GM12875 (cell line): Measurements from ENCODE around the gene CCL4.
A peak's percentile ranks its signal among the peaks of the same experiment; 100 is the strongest.
"Not testable (repeated sequence)": the region's sequence is repeated elsewhere in the genome, so short reads cannot be mapped to it uniquely, and the experiment has no call there.

Experiments
- H3K4me3 ChIP-seq: one replicate; pipeline ENCODE4 v1.5.1; 2011; ENCODE audit warnings: low read depth, low read length, control low read depth
- CTCF ChIP-seq: IDR thresholded peaks from 2 replicates; pipeline ENCODE4 v1.5.1; 2011; ENCODE audit warnings: low read depth, mild to moderate bottlenecking, control low read depth, inconsistent platforms, low read length, moderate library complexity, borderline replicate concordance; ENCODE audit not compliant: insufficient read depth

CCL4 gene

DNA sequence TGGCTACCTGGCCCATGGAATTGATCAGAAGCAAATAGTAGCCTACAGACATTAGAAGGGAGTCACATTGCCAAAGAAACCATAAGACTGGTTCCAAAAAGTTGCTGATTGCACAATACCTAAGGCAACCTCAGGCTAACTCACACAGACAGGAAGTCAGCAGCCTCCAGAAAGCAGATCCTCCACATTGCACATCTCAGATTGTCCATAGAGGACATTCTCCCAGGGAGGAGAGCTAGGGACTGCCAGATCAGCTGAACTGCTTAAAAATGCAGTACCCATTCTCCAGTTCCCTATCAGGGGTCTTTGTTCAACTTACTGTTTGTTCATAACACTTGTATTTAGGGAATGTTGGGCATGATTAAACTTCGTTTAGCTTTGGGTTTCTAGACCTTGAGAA is 17.9 kb upstream of the CCL4 start:
- no peak for TF ChIP-seq CTCF
- H3K4me3 ChIP-seq, result no peak overlapping the region

DNA sequence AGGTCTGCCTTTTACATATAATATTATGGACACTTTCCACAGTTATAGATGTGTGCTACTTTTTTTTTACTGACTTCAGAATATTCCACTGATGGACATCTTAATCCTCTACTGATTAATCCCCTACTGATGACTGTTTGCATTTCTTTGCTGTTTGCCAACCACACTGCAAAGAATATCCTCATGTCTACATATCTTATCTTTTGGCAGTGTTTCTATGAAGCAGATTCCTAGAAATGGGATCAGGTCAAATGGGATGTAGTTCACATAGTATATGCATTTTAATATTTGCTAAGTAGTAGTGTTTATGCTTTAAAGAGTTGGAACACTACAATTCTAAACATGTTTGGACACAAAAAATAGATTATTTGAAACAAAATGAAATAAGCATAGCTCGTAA is 16.8 kb upstream of the CCL4 start:
- no peak overlapping the region for H3K4me3 ChIP-seq
- no peak for TF ChIP-seq CTCF

DNA sequence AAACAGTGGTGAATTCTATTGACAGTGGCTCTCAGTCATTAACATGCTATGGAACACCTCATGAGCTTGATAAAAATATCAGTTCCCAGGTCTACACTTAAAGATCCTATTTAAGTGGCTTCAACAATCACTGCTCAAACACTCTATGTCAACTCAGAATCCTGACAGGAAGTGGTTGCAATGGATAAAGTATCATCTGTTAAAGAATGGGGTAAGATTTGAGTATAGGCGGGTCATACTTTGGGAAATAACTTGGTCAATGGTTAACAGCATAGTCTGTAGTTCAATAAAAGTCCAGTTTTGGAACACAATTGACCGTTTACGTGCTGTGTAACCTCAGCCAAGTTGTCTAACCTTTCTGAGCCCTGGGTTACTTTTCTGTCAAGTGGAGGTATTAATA is 16.2 kb upstream of the CCL4 start:
- not testable (repeated sequence) for H3K4me3 ChIP-seq

DNA sequence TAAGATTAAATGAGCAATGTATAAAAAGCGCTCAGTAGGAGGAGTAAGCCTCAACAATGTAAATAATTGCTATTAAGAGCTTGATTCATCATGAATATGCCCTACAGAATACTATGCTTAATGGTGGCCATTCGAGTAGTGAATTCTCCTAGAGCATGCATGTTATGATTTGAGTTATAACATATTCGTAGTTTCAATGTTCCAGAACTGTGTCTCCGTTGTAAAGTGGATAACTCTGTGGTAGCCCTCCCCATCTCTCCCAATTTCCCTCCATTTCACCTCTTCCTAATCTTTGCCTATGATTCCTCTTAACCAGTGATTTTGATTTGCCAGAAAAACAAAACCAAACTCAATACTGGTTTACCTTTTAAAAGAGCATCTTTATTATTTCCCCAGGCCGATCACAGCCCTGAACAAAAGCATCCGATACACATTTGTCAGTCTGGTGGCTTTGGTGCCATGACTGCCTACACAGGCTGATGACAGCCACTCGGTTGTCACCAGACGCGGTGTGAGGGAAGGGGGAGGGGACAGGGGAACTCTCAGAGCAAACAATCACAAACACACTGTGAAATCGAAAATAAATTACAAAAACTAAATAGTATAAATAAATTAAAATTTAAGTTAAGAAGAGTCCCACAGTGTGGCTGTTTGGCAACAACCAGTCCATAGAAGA is 15.6 kb upstream of the CCL4 start:
- H3K4me3 ChIP-seq, result not testable (repeated sequence)

- peak overlapping the region; percentile 62 for H3K4me3 ChIP-seq
Observed at GRCh38 chr17:36088670-36089338, 14.8 kb upstream of the CCL4 start.

GRCh38 chr17:36089339-36089865 is 14.2 kb upstream of the CCL4 start:
- peak overlapping the region; percentile 62 for H3K4me3 ChIP-seq
- no peak for TF ChIP-seq CTCF

More at GRCh38 chr17:36088670-36089338, 14.8 kb upstream of the CCL4 start:
- TF ChIP-seq CTCF, result no peak

GRCh38 chr17:36089888-36090836 is 13.5 kb upstream of the CCL4 start, which contains the start of gene CCL3:
TSS of gene CCL3 (minus strand) at chr17:36090143. CDS start at chr17:36090058, 85 bp downstream.
- TF ChIP-seq CTCF, result no peak
- peak within 1 kb of the TSS; percentile 62 for H3K4me3 ChIP-seq
